Stimulated activated CD8-positive, alpha-beta memory T cell treated with anti-CD3 and anti-CD28 coated beads, Interleukin-7, amount 100 ng/mL, for 48 hours (primary cell): ENCODE results near the gene VANGL1.

Source experiments
- DNase-seq, 2 donors: peaks; one replicate each; pipeline ENCODE4 v3.0.0-alpha.2; 2020; ENCODE audit warnings: low read depth in 1 of 2; ENCODE audit errors: extremely low read depth in 1 of 2

VANGL1 gene

GRCh38 chr1:115643225-115643624 is 1.5 kb downstream of the VANGL1 start:
- no peak for DNase-seq

- no peak for DNase-seq
Observed at GRCh38 chr1:115643666-115644065, 1.9 kb downstream of the VANGL1 start.

GRCh38 chr1:115644109-115644508 is 2.3 kb downstream of the VANGL1 start:
- no peak for DNase-seq

- DNase-seq, result no peak
Observed at GRCh38 chr1:115647047-115647446, 5.3 kb downstream of the VANGL1 start.

GRCh38 chr1:115647507-115647906 is 5.7 kb downstream of the VANGL1 start:
- peak in 1 of 2 donors; percentile 6 for DNase-seq

- DNase-seq, result no peak
Observed at GRCh38 chr1:115647919-115648650, 6.3 kb downstream of the VANGL1 start.

- DNase-seq, result peak in 1 of 2 donors; percentile 22
Observed at GRCh38 chr1:115648717-115649691, 7.2 kb downstream of the VANGL1 start.

GRCh38 chr1:115649964-115650363 is 8.2 kb downstream of the VANGL1 start:
- DNase-seq, result no peak

- no peak for DNase-seq
Observed at GRCh38 chr1:115650961-115651360, 9.2 kb downstream of the VANGL1 start.

- DNase-seq, result no peak
Observed at GRCh38 chr1:115651391-115651790, 9.6 kb downstream of the VANGL1 start.

- no peak for DNase-seq
Observed at GRCh38 chr1:115652236-115652788, 10.5 kb downstream of the VANGL1 start.

GRCh38 chr1:115654125-115654524 is 12.4 kb downstream of the VANGL1 start:
- DNase-seq, result no peak

- no peak for DNase-seq
Observed at GRCh38 chr1:115654663-115655305, 13.0 kb downstream of the VANGL1 start.

- no peak for DNase-seq
Observed at GRCh38 chr1:115655306-115655663, 13.5 kb downstream of the VANGL1 start.

- no peak for DNase-seq
Observed at GRCh38 chr1:115655916-115656315, 14.1 kb downstream of the VANGL1 start.

- no peak for DNase-seq
Observed at GRCh38 chr1:115656461-115657077, 14.8 kb downstream of the VANGL1 start.

- DNase-seq, result no peak
Observed at GRCh38 chr1:115658646-115659045, 16.9 kb downstream of the VANGL1 start.

GRCh38 chr1:115660151-115660550 is 18.4 kb downstream of the VANGL1 start:
- DNase-seq, result no peak

- DNase-seq, result no peak
Observed at GRCh38 chr1:115661157-115661556, 19.4 kb downstream of the VANGL1 start.

GRCh38 chr1:115665319-115666096 is 23.7 kb downstream of the VANGL1 start:
- no peak for DNase-seq
